NCI-H2196 (cell line): ENCODE measurements around the gene CACNB2.

Source experiments
- DNase-seq: peaks from one replicate; lab custom pipeline; 2025; ENCODE audit not compliant: unreplicated experiment; lab: John Stamatoyannopoulos, UW

Gene CACNB2

GRCh38 chr10:18381679-18382078, 241.5 kb downstream of the CACNB2 start:
- DNase-seq: no peak

GRCh38 chr10:18397906-18398305, 257.7 kb downstream of the CACNB2 start:
- DNase-seq: no peak

GRCh38 chr10:18399158-18399557, 258.9 kb downstream of the CACNB2 start:
- DNase-seq: no peak

- no peak for DNase-seq
Measured at GRCh38 chr10:18400201-18400905, 260.1 kb downstream of the CACNB2 start.

GRCh38 chr10:18400906-18401245, 260.7 kb downstream of the CACNB2 start:
- no peak for DNase-seq

- no peak for DNase-seq
Measured at GRCh38 chr10:18401416-18402195, 261.4 kb downstream of the CACNB2 start.

GRCh38 chr10:18402853-18403252, 262.6 kb downstream of the CACNB2 start:
- DNase-seq: no peak

GRCh38 chr10:18404530-18404929, 264.3 kb downstream of the CACNB2 start:
- DNase-seq: no peak

- DNase-seq: no peak
Measured at GRCh38 chr10:18406136-18406535, 265.9 kb downstream of the CACNB2 start.

- no peak for DNase-seq
Measured at GRCh38 chr10:18409599-18410397, 269.6 kb downstream of the CACNB2 start.

- DNase-seq: no peak
Measured at GRCh38 chr10:18414061-18414460, 273.8 kb downstream of the CACNB2 start.

GRCh38 chr10:18417950-18418527, 277.8 kb downstream of the CACNB2 start:
- DNase-seq: no peak

GRCh38 chr10:18418541-18419215, 278.5 kb downstream of the CACNB2 start:
- no peak for DNase-seq

- DNase-seq: no peak
Measured at GRCh38 chr10:18419945-18420344, 279.7 kb downstream of the CACNB2 start.

- DNase-seq: no peak
Measured at GRCh38 chr10:18421726-18422293, 281.6 kb downstream of the CACNB2 start.

GRCh38 chr10:18423058-18423637, 282.9 kb downstream of the CACNB2 start:
- DNase-seq: no peak

- no peak for DNase-seq
Measured at GRCh38 chr10:18424200-18424599, 284.0 kb downstream of the CACNB2 start.

GRCh38 chr10:18429335-18429734, 289.1 kb downstream of the CACNB2 start:
- DNase-seq: no peak

- DNase-seq: no peak
Measured at GRCh38 chr10:18436902-18437301, 296.7 kb downstream of the CACNB2 start.

GRCh38 chr10:18437486-18437885, 297.3 kb downstream of the CACNB2 start:
- DNase-seq: no peak
